ENCODE data around the gene FAM83C. TPM values are rescaled to one million over a fixed set of nuclear protein-coding genes. Genes with fewer than 3 reads are reported as not detected.

Gene FAM83C
- total and polyA plus RNA-seq, 2 donors (not counting 1 experiment from before 2014, with no cell fraction given), result 0.02 TPM; not detected in 1

DNA sequence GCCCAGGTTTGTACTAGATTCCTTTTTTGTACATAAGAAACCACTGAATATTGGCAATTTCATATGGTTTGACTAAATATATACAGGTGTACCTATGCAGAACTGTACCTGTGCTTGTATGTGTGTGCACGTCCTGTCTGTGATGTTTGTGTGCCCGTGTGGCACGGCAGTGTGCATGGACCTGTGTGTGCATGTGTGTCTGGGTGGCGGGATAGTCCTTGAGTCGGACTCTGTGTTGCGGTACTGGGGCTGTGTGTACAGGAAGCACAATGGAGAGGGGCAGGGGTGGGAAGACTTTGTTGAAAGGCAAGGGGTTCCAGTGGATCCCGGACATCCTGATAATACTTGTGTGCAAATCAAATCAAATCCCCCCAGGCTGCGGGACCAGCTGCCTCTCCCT is 3.4 kb upstream of the FAM83C start:
- H3K79me2 ChIP-seq (ENCODE audit: control insufficient read depth, insufficient read depth, low read length), result no peaks in the 10 kb centered on the region
- no peak overlapping the region for H3K27ac ChIP-seq (ENCODE audit: insufficient read depth, low read length)
- TF ChIP-seq EZH2 (IDR thresholded peaks at IDR 0.05; ENCODE audit: low read length, missing control alignments), result no peak
- TF ChIP-seq, protein P1, sequence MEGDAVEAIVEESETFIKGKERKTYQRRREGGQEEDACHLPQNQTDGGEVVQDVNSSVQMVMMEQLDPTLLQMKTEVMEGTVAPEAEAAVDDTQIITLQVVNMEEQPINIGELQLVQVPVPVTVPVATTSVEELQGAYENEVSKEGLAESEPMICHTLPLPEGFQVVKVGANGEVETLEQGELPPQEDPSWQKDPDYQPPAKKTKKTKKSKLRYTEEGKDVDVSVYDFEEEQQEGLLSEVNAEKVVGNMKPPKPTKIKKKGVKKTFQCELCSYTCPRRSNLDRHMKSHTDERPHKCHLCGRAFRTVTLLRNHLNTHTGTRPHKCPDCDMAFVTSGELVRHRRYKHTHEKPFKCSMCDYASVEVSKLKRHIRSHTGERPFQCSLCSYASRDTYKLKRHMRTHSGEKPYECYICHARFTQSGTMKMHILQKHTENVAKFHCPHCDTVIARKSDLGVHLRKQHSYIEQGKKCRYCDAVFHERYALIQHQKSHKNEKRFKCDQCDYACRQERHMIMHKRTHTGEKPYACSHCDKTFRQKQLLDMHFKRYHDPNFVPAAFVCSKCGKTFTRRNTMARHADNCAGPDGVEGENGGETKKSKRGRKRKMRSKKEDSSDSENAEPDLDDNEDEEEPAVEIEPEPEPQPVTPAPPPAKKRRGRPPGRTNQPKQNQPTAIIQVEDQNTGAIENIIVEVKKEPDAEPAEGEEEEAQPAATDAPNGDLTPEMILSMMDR (conservative IDR thresholded peaks at IDR 0.05 in 1 of 2, IDR thresholded peaks at IDR 0.05 in 1 of 2; ENCODE audit: low read depth in 1 of 2, low read length in 2 of 2), result no peak
- no peaks in the 10 kb centered on the region for H3K4me1 ChIP-seq (ENCODE audit: control insufficient read depth, extremely low read depth, insufficient read depth, low read length)
- no peak overlapping the region for H3K4me2 ChIP-seq (ENCODE audit: extremely low read depth, insufficient read depth, low read length)
- H3K9ac ChIP-seq (ENCODE audit: insufficient read depth, low read length), result no peak overlapping the region
- H2AFZ ChIP-seq (ENCODE audit: low read length), result no peak overlapping the region
- H3K36me3 ChIP-seq (ENCODE audit: control insufficient read depth, insufficient read depth, low read length), result no peaks in the 10 kb centered on the region
- H3K27me3 ChIP-seq (ENCODE audit: control insufficient read depth, insufficient read depth, low read length), result peaks cover 3% of the 10 kb centered on the region
- H3K4me3 ChIP-seq (replicated peaks in 1 of 4; ENCODE audit: control extremely low read depth in 1 of 4, insufficient read depth in 1 of 4, low read depth in 3 of 4, low read length in 4 of 4), result no peak overlapping the region
- H4K20me1 ChIP-seq (ENCODE audit: control insufficient read depth, extremely low read depth, insufficient read depth, low read length), result no peaks in the 10 kb centered on the region
- no peaks in the 10 kb centered on the region for H3K9me3 ChIP-seq (ENCODE audit: control insufficient read depth, insufficient read depth, low read depth, low read length)
- no peak for DNase-seq (ENCODE audit: low read depth in 2 of 2)

DNA sequence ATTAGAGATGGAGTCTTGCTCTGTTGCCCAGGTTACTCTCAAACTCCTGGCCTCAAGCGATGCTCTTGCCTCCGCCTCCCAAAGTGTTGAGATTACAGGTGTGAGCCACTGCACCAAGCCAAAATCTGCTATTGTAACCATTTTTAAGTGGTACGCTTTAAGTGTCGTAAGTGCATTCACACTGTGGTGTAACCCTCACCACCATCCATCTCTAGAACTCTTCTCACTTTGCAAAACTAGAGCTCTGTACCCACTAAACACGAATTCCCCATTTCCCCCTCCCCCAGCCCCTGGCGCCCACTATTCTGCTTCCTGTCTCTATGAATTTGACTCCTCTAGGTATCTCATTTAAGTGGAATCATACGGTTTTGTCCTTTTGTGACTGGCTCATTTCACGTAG is 2.8 kb upstream of the FAM83C start:
- no peaks in the 10 kb centered on the region for H3K9me3 ChIP-seq (ENCODE audit: control insufficient read depth, insufficient read depth, low read depth, low read length)
- no peaks in the 10 kb centered on the region for H4K20me1 ChIP-seq (ENCODE audit: control insufficient read depth, extremely low read depth, insufficient read depth, low read length)
- no peak overlapping the region for H3K9ac ChIP-seq (ENCODE audit: insufficient read depth, low read length)
- H3K36me3 ChIP-seq (ENCODE audit: control insufficient read depth, insufficient read depth, low read length), result no peaks in the 10 kb centered on the region
- TF ChIP-seq, protein P1 (conservative IDR thresholded peaks at IDR 0.05 in 1 of 2, IDR thresholded peaks at IDR 0.05 in 1 of 2; ENCODE audit: low read depth in 1 of 2, low read length in 2 of 2), result no peak
- no peak for TF ChIP-seq EZH2 (IDR thresholded peaks at IDR 0.05; ENCODE audit: low read length, missing control alignments)
- no peaks in the 10 kb centered on the region for H3K4me1 ChIP-seq (ENCODE audit: control insufficient read depth, extremely low read depth, insufficient read depth, low read length)
- H2AFZ ChIP-seq (ENCODE audit: low read length), result no peak overlapping the region
- H3K4me3 ChIP-seq (replicated peaks in 1 of 4; ENCODE audit: control extremely low read depth in 1 of 4, insufficient read depth in 1 of 4, low read depth in 3 of 4, low read length in 4 of 4), result no peak overlapping the region
- DNase-seq (ENCODE audit: low read depth in 2 of 2), result no peak
- no peaks in the 10 kb centered on the region for H3K79me2 ChIP-seq (ENCODE audit: control insufficient read depth, insufficient read depth, low read length)
- peaks cover 3% of the 10 kb centered on the region for H3K27me3 ChIP-seq (ENCODE audit: control insufficient read depth, insufficient read depth, low read length)
- H3K4me2 ChIP-seq (ENCODE audit: extremely low read depth, insufficient read depth, low read length), result no peak overlapping the region
- H3K27ac ChIP-seq (ENCODE audit: insufficient read depth, low read length), result no peak overlapping the region

DNA sequence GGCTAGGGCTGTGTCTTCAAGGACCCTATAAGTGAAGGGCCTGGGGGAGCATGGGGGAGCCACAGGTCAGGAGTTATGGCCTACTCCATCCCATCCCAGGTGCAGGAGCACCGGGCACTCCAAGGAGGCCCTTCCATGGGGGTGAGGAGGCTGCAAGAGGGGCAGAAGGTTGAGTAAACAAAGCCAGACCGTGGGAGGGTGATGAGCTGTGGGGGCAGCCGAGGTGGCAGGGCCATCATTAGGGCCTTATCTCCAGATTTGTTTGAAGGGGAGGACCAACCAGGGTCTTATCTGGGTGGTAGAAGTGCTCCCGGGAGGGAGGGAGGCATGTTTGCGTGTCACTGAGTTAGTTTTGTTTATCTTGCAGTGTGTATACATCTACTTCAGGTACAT is 2.1 kb upstream of the FAM83C start:
- no peak overlapping the region for H2AFZ ChIP-seq (ENCODE audit: low read length)

More for the DNA sequence above, 2.1 kb upstream of the FAM83C start:
- no peak overlapping the region for H3K27ac ChIP-seq (ENCODE audit: insufficient read depth, low read length)
- no peak overlapping the region for H3K4me3 ChIP-seq (replicated peaks in 1 of 4; ENCODE audit: control extremely low read depth in 1 of 4, insufficient read depth in 1 of 4, low read depth in 3 of 4, low read length in 4 of 4)
- H4K20me1 ChIP-seq (ENCODE audit: control insufficient read depth, extremely low read depth, insufficient read depth, low read length), result no peaks in the 10 kb centered on the region
- no peaks in the 10 kb centered on the region for H3K4me1 ChIP-seq (ENCODE audit: control insufficient read depth, extremely low read depth, insufficient read depth, low read length)
- TF ChIP-seq, protein P1 (conservative IDR thresholded peaks at IDR 0.05 in 1 of 2, IDR thresholded peaks at IDR 0.05 in 1 of 2; ENCODE audit: low read depth in 1 of 2, low read length in 2 of 2), result no peak
- TF ChIP-seq EZH2 (IDR thresholded peaks at IDR 0.05; ENCODE audit: low read length, missing control alignments), result no peak
- H3K36me3 ChIP-seq (ENCODE audit: control insufficient read depth, insufficient read depth, low read length), result no peaks in the 10 kb centered on the region
- no peaks in the 10 kb centered on the region for H3K79me2 ChIP-seq (ENCODE audit: control insufficient read depth, insufficient read depth, low read length)
- H3K27me3 ChIP-seq (ENCODE audit: control insufficient read depth, insufficient read depth, low read length), result peaks cover 3% of the 10 kb centered on the region
- no peak overlapping the region for H3K4me2 ChIP-seq (ENCODE audit: extremely low read depth, insufficient read depth, low read length)
- H3K9ac ChIP-seq (ENCODE audit: insufficient read depth, low read length), result no peak overlapping the region
- no peak for DNase-seq (ENCODE audit: low read depth in 2 of 2)
- H3K9me3 ChIP-seq (ENCODE audit: control insufficient read depth, insufficient read depth, low read depth, low read length), result no peaks in the 10 kb centered on the region

Measured in fibroblast of lung (primary cell).